ENCODE measurements around the gene GPX2. TPM values are rescaled to one million over a fixed set of nuclear protein-coding genes. Genes with fewer than 3 reads are reported as not detected.
A peak's percentile ranks its signal among the peaks of the same experiment; 100 is the strongest.

GPX2 gene
- total RNA-seq, 1 experiment from 2014 or later, result not detected

DNA sequence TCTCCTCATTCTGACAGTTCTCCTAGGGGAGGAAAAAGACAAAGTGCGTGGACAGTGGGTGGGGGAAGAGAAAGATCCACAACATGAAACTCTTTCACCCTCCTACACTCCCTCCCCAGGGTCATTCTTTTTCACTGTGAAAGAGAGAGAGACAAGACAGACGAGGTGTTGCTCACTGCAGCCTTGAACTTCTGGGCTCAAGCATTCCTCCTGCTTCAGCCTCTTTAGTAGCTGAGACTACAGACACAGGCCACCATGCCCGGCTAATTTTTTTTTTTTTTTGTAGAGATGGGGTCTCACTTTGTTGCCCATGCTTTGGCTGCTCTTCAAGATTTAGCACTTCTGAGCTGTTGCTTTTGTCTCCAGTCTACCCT, 2.7 kb downstream of the GPX2 start:
- DNase-seq (ENCODE audit: low spot score), result no peak

DNA sequence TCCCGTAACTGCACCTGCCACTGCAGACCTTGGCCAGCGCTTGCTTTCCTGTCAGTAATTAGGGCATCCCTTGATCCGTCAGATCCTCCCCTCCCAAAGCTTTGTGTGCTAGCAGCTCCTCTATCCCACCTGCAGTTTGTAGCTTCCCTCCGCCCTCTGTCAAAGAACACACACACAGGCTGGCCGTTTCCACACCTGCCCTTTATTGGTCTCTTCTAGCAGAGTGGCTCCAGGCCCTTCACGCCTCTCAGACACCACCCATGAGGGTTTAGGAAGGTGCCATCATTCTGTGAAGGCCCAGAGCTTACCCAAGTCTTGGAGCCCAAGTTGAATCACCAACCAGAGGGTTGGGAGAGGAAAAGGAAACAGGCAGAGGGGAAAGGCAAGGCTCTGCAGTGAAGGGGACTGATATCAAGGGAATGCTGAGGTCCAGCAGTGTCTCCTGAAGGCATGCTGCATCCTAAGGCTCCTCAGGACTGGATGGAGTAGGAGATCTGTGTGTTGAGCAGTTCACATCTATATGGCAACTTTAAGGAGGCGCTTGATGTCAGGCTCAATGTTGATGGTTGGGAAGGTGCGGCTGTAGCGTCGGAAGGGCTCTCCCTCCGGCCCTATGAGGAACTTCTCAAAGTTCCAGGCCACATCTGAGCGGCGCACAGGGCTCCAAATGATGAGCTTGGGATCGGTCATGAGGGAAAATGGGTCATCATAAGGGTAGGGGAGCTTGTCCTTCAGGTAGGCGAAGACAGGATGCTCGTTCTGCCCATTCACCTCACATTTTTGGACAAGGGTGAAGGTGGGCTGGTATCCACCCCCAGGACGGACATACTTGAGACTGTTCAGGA, 3.4 kb downstream of the GPX2 start:
- no peak for DNase-seq (ENCODE audit: low spot score)

DNA sequence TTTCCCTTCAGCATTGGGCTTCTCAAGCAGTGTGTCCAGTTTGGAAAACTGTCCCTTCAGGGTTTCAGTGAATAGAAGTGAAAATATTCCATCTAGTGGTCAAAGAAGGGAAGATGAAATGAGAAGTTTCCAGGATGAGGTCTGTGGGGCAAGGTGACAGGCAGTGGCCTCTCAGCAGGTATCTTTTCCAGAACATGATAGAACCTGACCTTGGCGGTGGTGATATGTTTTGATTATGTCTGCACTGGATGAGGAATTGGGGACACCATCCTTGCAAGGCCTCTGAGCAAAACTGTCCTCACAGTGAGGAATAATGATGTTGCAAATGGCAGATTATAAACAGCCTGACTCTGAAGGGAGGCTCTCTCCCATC, 4.7 kb downstream of the GPX2 start:
- DNase-seq (ENCODE audit: low spot score), result no peak

DNA sequence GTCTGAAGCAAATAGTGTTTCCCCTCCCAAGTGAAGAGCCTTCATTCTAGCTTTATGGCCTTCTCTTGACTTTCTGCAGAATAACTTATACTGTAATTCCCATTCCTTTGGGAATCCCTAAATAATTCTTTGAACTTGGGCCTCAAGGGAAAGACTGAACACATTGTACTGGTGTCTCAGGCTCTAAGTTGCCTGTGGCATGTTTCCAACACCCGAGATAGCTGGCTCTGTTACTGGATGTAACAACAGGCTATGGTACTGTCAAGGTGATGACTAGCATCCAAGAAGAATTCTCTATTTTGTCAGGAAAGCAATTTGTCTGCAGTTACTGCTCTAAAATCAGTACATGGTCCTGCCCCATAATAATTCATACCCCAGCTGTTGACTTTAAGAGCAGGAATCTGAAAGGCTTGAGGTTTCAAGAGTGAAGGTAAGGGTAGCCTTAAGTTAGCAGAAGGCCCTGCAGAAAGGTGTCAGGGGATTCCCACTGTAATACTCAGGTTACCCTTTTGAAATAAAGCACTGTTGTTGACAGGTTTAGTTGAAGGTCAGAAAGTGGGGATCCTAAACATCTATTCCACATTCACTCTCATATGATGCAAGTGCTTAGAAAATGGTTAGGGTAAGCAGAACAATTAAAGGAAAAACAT, 5.2 kb downstream of the GPX2 start:
- no peak for DNase-seq (ENCODE audit: low spot score)

DNA sequence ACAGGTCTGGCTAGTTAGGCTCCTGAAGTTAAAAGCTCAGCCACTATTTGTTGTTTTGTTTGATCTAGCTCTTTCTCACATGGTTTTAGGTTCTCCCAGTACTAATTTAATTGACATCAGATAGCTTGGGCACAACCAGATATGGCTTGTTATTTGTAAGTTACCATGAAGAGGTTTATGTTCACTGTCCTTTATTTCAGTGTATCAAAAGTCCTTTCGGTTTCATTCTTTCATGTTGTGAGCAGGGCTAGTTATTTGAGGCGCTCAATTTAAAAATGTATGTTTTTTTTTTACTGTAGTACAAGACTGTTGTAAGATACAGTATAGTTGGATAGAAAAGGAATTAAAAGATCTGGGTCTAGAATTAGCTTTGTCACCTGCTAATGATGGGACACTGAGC, 7.0 kb downstream of the GPX2 start:
- DNase-seq (ENCODE audit: low spot score), result no peak

DNA sequence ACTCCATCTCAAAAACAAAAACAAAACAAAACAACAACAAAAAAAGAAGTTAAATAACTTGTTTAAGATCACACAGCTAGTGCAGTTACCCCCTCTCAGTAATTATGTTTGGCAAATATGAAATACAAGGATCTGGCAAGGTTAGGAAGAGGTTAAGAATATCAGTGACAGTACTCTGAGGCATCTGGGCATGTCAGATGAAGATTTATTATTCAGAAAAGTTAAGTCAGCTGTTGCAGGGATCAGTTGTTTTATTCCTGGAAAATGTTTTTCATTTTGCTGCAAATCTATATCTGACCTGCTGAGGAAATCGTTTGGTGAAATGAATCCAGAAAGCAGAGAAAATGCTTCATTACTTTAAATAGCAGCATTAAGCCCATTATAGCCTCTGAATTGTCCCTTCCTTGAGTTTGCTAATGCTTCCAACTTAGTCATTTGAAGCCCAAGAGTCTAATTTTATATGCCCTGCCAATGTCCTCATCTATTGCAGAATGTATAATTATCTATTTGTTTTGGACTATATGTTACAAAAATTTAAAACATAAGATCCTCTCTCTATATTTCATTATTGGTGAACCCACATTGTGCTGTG, 8.1 kb downstream of the GPX2 start:
- DNase-seq (ENCODE audit: low spot score), result no peak

DNA sequence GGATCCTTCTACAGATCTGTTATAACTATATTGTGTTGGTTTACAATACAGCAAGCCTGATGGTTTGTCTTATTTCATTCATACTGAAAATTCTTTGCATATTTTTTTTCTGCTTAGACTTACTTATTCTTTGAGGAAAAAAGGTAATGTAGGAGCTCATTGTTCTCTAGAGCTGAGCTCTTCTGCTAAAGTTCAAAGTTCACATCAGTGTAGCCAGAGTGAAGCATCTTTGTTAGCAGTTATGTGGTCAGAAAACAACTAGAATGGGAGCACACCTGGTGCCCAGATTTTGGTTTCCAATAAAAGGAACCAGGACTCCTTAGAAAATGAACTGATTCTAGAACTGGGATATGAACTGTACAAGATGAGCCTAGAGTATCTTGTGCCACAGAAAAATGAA, 10.3 kb downstream of the GPX2 start:
- no peak for DNase-seq (ENCODE audit: low spot score)

DNA sequence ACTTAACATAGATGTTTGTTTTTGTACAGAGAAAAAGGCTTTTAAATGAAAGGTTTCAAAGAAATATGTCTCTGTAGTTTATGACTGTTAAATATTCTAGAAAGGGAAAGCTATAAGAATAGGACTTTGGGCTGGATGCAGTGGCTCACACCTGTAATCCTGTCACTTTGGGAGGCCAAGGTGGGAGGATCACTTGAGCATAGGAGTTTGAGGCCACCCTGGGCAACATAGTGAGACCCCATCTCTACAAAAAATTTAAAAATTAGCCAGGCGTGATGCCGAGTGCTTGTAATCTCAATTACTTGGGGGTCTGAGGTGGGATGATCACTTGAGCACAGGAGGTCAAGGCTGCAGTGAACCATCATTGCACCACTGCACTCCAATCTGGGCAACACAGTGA, 11.4 kb downstream of the GPX2 start:
- DNase-seq (ENCODE audit: low spot score), result no peak

DNA sequence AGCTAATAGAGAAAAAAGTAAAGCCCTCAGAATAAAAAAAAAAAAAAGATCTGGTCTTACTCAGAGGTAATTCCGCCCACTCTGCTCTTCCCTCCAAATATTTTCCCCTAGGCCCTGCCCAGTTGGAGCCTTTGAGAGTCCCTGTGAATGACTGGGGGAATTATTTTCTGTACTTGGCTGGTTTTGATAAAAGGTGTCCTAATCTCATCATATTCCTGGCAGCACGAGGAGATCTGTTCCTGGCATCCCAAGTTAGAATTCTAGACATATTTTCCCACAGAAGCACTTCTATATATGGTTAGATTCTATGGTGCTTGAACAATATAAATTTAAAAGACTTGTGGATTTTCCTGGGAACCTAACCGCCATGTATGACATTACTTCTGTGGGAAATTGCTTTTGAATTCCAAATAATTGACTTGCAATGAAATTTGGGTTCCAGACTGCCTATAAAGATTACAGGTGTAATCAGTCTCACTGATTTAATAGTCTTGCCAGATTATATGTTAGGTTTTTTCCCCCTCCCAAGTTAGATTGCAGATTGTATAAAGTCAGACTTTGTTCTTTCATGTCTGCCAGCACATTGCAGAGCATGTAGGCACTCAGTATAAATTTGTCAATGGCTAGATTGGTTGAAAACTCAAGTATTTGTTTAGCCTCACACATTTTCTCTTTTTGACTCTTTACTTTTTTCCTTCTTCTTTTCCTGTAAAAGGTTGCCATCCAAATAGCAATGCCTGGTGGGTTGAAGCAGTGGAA, 12.3 kb downstream of the GPX2 start:
- DNase-seq (ENCODE audit: low spot score), result no peak

DNA sequence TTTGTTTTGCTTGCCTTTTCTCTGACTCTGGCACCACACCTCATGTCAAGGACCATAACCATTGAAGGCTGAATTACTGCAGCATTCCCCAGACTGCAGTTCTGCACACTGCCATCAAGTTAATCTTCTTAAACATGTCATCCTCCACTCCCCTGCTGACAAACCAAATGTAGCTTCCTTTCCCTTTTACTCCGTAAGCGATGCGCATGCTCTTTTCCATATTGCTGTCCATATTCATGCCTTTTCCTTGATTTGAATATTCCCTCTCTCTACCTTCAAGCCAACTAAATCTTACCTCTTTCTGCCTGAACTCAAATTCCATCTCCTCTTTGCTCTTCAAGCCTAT, 13.6 kb downstream of the GPX2 start:
- no peak for DNase-seq (ENCODE audit: low spot score)

DNA sequence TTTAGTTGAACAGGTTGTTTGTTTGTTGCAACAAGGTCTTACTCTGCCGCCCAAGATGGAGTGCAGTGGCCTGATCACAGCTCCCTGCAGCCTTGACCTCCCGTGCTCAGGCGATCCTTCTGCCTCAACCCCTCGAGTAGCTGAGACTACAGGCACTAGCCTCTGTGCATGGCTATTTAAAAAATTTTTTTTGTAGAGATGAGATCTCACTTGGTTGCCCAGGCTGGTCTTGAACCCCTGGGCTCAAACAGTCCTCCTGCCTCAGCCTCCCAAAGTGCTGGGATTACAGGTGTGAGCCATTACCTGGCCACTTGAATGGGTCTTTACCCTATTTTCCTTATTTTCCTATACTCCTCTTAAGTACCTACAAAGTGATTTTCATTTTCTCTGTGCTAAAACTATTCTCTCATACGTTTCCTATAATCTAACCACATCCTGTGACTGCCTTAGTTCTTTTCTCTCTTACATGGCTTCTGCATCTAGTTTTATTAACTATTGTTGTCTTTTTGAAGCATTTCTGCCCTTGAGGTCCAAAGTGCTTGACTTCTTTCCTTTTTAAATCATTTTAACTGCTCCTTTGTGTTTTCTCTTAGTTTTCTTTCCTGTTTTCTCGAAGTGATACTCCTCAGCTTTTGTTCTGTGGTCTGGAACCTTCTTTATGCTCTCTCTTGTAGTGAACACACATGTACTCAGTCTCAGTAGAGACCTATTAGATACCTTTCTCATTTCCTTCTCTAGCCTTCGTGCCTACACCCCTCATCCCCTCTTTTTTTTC, 14.1 kb downstream of the GPX2 start:
- DNase-seq (ENCODE audit: low spot score), result no peak

DNA sequence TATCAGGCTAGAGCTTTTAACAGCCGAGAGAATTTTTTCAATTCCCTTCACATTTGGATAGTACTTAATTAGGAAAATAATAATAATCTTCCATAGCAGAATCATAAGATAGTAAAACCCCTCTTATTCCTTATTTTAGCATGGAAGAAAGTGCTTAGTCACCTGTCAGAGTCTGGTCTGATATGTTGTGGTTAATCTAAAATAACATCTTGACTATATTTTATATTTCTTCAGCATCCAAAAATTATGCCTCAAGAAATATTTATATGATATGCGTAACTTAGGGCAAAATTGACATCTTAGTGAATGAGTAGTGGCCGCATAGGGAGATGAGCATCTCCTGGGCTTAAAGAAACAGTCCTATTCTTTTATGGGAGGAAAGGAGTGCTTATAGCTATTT, 15.5 kb downstream of the GPX2 start:
- DNase-seq (ENCODE audit: low spot score), result no peak

DNA sequence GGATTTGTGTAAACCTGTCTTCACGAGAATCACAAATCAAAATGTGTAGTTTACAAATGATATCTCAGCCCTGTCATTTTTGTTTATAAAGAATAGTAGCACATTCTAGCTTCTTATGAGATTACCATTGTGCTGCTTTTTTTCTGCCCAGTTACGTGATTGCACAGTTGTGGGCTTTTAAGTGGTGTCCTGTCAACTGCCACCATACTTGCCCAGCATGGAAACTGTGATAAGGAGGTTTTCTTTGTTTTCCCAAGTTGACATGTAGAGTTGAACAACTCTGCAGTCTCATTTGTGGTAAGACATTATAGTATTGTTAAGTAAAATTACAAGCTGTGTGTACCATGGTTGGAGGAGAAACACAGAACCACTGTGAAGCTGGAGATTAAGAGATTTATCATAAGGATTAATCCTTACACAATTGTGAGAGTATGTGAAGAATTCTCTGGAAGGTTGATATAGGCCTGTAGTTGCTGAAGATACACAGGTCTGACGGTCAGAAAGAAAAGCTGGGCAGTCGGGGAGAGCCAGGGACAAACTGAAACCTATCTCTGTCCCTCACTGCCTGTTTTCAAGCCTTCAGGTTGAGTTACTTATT, 16.0 kb downstream of the GPX2 start:
- no peak for DNase-seq (ENCODE audit: low spot score)

DNA sequence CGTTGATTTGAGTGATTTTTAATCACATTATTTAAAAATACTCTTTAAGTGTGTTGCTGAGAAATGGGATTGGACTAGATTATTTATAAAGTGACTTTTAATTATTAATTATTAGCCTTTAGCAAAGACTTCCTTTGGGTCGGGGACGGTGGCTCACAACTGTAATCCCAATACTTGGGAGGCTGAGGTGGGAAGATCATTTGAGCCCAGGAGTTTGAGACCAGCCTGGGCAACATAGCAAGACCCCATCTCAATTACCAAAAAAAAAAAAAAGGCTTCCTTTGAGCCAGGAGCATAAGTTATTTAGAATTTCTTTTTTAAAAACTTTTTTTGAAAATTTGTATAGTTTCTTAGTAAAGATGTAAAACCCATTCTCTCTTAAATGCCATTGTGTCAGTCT, 19.5 kb downstream of the GPX2 start:
- DNase-seq (ENCODE audit: low spot score), result no peak

DNA sequence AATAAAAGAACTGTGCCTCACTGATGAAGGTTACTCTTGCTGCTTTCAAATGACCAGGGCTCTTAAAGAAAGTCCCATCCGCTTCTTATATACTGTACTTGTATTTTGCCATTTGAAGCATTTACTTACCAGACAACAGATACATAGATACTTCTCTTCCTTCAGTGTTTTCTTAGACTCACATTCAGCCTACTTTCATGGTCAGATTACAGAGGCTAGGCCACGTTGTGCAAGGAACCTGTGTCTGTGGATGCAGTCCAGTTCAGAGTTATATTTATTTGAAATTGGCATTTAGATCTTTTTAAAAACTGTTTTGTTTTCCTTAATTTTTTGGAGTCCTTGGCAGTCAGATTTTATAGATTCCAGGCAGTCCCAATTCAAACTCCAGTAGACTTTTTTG, 22.1 kb downstream of the GPX2 start:
- DNase-seq (ENCODE audit: low spot score), result no peak

DNA sequence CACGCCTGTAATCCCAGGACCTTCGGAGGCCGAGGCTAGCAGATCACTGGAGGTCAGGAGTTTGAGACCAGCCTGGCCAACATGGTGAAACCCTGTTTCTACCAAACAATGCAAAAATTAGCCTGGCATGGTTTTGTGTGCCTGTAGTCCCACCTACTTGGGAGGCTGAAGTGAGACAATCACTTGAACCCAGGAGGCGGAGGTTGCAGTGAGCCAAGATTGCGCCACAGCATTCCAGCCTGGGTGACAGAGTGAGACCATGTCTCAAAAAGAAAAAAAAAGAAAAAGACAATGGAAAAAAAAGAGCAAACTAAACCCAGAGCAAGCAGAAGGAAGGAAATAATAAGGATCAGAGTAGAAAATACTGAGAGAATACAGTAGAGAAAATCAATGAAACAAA, 22.9 kb downstream of the GPX2 start:
- no peak for DNase-seq (ENCODE audit: low spot score)

DNA sequence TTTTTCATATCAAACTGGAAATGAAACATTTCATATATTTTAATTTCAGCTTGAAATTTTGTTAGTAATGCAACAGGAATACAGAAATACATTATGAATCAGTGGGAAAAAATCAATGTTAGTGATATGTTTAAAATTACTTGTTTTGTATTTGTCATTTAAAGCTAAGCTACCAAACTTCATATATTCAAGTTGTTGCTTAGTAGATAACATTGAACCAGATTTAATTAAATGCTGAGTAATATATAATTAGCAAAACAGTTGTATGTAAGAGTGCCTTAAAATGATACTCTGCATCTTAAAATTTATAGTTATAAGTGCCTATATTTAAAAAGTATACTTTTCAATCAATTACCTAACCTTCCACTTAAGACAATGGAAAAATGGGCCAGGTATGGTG, 23.3 kb downstream of the GPX2 start:
- DNase-seq (ENCODE audit: low spot score), result no peak

DNA sequence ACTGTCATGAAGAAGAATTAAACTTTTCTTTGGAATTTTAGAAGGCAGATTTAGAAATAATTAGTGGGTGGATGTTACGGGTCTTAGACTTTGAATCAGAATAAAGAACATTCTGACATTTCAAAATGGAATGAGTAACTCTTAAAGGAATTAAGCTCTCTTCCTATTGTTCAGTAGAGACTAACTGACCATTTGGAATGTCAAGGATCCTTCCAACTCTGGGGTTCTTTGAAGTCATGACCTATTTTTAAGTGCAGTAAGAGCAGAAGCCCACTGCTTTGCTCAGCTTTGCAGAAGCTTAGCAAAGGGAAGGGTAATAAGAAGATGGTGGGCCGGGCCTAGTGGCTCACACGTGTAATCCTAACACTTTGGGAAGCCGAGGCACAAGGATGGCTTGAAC, 24.3 kb downstream of the GPX2 start:
- no peak for DNase-seq (ENCODE audit: low spot score)

DNA sequence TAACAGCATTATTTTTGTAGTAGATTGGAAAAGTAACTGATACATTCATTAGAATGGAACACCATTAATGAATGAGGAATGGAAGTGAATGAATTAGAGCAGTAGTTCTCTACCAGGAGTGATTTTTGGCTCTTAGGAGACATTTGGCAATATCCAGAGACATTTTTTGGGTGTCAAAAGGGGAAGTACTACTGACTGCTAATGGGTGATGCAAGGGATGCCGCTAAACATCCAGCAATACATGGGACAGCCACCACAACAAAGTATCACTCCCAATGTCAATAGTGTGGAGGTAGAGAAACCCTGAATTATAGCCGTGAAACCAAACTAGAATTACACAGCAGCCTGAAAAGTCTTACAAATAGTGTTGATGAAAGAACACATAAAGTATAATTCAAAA, 26.7 kb downstream of the GPX2 start:
- no peak for DNase-seq (ENCODE audit: low spot score)

DNA sequence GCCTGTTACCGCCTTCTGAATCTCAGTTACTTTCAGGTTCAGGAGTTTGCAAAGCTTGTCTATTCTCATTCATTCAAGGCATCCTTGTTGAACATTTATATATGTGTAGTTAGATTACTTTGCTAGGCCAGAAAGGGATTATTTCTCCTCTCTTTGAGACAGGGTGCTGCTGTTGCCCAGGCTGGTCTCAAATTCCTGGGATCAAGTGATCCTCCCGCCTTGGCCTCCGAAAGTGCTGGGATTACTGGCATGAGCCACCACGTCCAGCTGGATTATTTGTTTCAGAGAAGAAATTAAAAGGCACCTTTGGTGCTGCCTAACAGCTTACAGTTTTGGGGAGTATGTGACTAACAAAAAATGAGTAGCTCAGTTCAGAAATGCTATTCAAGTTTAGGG, 27.5 kb downstream of the GPX2 start:
- DNase-seq (ENCODE audit: low spot score), result no peak

DNA sequence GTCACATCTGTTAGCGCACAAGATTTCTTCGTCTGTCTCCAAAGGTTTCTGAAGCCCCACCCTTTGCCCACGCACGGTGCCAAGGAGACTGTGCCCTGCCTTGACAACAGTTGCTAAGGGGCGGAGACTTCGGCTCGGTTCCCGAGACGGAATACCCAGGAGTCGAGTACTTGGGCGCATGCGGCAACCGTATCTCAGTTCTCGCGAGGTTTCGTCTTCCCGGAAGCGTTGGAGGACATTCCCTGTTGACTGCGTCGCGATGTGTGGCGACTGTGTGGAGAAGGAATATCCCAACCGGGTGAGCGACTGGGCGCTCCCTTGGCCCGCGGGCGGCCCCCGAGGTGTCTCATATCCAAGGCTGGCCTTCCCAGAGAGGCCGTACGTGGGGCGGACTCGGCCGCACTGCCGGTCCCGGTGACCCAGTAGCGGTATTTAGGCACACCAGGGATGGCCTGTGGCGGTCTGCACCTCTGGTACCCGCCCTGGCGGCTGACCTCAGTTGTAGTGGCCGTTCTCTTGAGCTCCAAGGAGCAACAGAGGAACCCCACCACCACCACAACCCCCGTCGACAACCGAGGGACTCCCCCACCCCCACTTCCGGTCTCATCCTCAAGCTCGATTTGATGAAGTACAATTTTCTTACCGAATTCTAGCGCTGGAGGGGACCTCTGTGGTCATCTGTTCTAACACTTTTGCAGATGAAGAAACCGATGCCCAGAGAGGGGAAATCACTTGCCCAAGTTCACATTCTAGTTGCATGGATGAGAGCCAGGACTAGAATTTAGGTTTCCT, 28.1 kb downstream of the GPX2 start, which contains the start of gene CHURC1:
CHURC1 (plus strand) TSS at position 219 of the 792 bp plus-strand sequence; CDS start at position 260, 41 bp downstream.
- peak; percentile 98 for DNase-seq (ENCODE audit: low spot score)
